ENCODE measurements around the gene ELFN2.

GRCh38 chr22:37366601-37367000, 60.7 kb downstream of the ELFN2 start:
- no peak for TF ChIP-seq TEAD4 (IDR thresholded peaks at IDR 0.05)
- no peak for TF ChIP-seq EP300 (IDR thresholded peaks at IDR 0.05; ENCODE audit: borderline replicate concordance)
- TF ChIP-seq CEBPB (IDR thresholded peaks at IDR 0.05), result no peak
- TF ChIP-seq, protein P1, sequence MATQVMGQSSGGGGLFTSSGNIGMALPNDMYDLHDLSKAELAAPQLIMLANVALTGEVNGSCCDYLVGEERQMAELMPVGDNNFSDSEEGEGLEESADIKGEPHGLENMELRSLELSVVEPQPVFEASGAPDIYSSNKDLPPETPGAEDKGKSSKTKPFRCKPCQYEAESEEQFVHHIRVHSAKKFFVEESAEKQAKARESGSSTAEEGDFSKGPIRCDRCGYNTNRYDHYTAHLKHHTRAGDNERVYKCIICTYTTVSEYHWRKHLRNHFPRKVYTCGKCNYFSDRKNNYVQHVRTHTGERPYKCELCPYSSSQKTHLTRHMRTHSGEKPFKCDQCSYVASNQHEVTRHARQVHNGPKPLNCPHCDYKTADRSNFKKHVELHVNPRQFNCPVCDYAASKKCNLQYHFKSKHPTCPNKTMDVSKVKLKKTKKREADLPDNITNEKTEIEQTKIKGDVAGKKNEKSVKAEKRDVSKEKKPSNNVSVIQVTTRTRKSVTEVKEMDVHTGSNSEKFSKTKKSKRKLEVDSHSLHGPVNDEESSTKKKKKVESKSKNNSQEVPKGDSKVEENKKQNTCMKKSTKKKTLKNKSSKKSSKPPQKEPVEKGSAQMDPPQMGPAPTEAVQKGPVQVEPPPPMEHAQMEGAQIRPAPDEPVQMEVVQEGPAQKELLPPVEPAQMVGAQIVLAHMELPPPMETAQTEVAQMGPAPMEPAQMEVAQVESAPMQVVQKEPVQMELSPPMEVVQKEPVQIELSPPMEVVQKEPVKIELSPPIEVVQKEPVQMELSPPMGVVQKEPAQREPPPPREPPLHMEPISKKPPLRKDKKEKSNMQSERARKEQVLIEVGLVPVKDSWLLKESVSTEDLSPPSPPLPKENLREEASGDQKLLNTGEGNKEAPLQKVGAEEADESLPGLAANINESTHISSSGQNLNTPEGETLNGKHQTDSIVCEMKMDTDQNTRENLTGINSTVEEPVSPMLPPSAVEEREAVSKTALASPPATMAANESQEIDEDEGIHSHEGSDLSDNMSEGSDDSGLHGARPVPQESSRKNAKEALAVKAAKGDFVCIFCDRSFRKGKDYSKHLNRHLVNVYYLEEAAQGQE (IDR thresholded peaks at IDR 0.05; ENCODE audit: low read depth), result no peak
- TF ChIP-seq RAD21 (IDR thresholded peaks at IDR 0.05; ENCODE audit: low read depth), result no peak
- TF ChIP-seq ZBTB7A (IDR thresholded peaks at IDR 0.05; ENCODE audit: low read depth), result no peak
- no peak for TF ChIP-seq EGR1 (IDR thresholded peaks at IDR 0.05)
- TF ChIP-seq YY1 (IDR thresholded peaks at IDR 0.05; ENCODE audit: low read depth), result no peak
- TF ChIP-seq, protein P2, sequence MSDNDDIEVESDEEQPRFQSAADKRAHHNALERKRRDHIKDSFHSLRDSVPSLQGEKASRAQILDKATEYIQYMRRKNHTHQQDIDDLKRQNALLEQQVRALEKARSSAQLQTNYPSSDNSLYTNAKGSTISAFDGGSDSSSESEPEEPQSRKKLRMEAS (IDR thresholded peaks at IDR 0.05), result no peak

Measured in Ishikawa (cell line).